HG02678 (cell line): ENCODE data around the gene MICAL2.

Source experiments
- ATAC-seq: cut with Tn5 transposase; IDR thresholded peaks from one replicate; pipeline ENCODE4 v1.9.1; 2021; ENCODE audit warnings: mild to moderate bottlenecking, moderate library complexity; ENCODE audit not compliant: unreplicated experiment

Gene MICAL2

GRCh38 chr11:12205330-12205729 lies 94.9 kb downstream of the MICAL2 start:
- no peak for ATAC-seq

- no peak for ATAC-seq
Observed at GRCh38 chr11:12206529-12206928, 96.1 kb downstream of the MICAL2 start.

DNA sequence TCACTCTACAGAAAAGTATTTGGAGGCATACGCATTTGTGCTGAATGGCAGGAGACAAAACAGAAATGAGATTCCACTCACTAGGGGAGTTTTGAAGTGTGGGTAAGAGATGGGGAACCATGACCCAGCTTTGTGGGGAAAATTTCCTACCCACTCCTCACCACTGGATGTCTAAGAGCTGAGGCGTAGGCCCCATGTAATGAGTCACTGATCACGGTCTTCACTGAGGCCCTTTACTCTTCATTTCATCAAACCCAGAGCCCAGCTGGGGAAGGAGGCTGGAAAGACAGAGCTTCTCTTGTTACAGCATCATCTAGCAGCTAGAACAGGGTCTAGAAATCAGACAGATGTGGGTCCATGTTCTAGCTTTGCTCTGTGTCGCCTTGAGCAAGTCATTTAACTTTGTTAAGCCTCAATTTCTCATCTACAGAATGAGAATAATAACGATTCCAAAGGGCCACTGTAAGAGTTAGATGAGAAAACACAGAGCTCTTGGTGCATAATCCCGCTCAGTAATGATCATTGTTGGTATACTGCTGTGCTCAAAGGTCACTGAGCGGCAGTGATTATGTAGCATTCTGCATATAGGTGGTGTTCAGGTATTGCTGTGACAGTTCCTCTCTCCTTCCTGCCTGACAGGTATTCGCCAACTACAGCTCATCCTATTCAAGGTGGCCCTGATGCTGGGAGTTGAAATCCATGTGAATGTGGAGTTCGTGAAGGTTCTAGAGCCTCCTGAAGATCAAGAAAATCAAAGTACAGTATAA lies 97.2 kb downstream of the MICAL2 start:
- ATAC-seq: no peak

DNA sequence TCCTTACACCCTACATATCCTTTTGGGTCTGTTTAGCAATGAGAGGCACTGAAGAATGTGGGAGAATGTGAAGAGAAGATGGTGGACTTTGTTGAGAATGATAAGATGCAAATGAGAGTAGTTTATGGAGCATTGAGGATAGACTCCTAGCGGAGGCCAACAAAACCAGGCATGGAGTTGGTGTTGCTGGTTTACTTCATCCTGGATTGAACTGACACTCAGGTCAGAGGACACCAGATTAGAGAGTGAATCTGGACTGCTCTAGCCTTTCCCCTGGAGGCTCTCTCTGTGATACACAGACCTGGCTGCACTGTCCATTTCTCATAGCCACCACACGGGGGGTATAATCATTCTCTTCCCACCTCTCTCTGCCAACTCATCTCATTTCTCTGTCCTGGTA lies 98.7 kb downstream of the MICAL2 start:
- ATAC-seq: no peak

GRCh38 chr11:12210200-12210599 lies 99.8 kb downstream of the MICAL2 start:
- no peak for ATAC-seq

DNA sequence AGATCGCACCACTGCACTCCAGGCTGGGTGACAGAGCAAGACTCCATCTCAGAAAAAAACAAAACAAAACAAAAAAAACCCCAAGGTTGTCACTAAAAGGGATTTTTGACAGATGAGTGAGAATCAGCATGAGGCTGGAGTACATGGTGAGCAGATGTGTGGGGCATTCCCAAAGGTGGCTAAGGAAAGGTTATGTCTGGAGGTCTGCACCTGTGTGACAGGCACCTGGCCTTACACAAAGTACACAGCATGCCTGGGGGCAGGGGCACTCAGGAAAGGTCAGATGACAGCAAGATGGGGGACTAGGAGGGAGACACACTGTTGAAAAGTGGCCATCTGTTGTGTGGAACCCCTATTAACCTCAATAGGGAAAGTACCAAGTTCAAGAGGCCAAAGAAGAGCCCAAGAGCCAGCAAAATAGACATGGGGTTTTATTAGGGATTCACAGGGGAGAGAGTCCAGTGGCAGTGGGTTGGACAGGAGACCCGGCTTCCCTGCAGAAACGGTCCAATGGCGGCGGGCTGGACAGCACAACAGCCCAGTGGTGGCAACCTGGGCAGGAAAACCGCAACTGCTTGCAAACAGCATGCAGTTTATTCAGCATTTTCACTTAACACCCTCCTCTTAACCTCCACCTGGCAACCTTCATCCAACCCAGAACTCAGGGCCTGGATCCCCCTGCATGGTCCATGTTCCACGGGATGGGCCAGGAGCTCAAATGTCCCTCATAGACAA lies 101.1 kb downstream of the MICAL2 start:
- no peak for ATAC-seq

GRCh38 chr11:12212174-12212820 lies 101.9 kb downstream of the MICAL2 start:
- no peak for ATAC-seq

GRCh38 chr11:12212821-12213185 lies 102.4 kb downstream of the MICAL2 start:
- no peak for ATAC-seq

GRCh38 chr11:12213883-12214282 lies 103.5 kb downstream of the MICAL2 start:
- no peak for ATAC-seq

DNA sequence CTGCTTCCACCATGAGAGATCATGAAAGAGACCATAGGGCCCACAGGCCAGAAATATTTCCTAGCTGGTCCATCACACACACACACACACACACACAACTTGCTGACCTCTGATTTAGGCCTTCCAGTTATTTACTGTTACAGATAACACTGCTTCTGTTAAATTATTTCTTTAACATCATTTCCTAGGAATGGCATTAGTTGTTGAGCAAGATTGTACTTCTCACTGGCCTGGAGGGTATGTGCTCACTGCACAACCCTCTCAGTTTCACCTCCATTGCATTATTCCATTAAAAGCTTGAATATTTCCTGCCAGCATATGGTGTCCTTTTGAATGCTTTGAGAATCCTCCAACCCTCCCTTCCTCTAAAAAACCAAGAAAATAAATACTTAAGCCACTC lies 104.4 kb downstream of the MICAL2 start:
- no peak for ATAC-seq

- ATAC-seq: no peak
Observed at GRCh38 chr11:12215181-12215593, 104.8 kb downstream of the MICAL2 start.

GRCh38 chr11:12216041-12216451 lies 105.7 kb downstream of the MICAL2 start:
- no peak for ATAC-seq

DNA sequence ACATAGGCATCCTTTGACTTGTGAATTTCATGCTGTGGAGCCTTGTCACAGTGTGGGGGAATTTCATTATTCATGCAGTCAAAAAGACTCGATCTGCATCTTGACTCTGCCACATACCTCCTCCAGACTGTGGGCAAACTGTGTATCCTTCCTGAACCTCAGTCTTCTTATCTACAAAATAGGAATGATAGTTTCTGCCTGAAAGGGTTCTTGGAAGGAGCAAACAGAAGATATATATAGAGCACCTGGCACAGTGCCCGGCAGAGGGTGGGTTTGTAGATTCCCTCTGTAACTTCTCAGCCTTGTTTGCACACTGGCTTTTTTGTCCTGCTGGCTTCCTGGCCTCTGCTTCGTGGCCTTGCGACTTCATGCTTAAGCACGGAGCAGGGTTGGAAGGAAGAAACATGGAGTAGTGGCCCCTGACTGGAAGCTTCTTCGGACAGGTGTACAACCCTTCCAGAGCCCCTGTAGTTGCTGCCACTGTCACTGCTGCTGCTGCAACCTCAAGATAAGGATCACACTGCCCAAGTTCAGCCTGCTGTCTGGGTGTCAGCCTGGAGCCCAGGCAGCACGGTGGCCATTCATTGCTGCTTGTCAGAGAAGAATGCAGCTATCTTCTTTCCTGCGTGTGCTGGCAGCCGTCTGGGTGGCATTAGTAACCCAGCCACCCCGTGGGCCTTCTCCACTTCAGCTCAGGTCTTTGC lies 106.4 kb downstream of the MICAL2 start:
- no peak for ATAC-seq

DNA sequence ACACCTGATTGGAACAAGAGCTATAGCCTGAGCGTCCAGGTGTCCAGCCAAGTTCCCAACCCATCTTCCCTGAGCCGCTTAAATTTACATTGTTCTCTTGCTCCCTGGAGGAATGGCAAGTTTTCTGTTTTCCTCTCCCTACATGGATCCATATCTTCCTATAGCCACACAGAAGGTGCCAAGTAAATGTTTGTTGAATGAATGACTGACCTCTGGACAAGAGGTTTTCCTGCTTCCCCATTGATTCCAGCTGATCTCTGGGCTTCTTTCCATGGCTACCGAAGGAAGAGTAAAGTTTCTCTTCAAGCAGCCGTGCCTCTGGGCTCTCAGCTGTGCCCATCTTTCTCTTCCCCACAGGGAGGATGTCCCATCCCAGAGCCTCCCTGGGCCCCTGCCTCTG lies 107.5 kb downstream of the MICAL2 start:
- ATAC-seq: no peak

DNA sequence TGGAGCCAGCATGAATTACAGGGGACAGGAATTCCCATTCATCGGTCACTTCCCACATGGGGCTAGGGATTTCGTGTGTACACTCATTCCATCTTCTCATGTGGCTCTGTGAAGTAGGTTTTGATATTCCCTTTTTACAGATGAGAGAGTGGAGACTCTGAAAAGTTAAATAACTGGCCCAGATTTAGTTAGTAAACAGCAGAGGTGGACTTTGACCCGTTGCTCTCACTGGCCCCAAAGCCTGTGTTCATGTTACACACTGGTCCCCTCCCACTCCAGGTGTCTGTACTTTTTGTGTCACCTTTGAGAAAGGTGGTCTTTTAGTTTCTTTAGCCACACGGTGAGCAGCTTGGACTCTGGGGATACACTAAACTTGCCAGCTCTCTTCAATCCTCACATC lies 108.5 kb downstream of the MICAL2 start:
- ATAC-seq: no peak

DNA sequence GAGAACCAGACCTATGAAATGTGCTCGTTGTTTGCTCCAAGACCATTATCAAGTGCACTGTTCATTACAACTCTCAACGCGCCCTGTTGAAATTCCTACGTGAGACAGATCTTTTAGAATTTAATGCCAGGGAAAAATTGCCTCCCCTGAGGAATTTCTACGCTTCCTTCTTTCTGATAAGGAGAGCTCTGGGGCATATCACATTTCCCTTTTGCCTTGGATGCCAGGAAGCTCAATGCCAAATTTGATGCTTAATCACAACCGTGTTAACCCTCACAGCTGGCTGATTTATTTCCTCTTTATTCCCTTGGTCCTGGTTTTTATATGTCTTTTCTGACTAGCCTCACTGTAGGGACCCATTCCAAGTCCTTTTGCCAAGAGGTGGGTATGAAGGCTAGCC lies 109.4 kb downstream of the MICAL2 start:
- ATAC-seq: no peak

DNA sequence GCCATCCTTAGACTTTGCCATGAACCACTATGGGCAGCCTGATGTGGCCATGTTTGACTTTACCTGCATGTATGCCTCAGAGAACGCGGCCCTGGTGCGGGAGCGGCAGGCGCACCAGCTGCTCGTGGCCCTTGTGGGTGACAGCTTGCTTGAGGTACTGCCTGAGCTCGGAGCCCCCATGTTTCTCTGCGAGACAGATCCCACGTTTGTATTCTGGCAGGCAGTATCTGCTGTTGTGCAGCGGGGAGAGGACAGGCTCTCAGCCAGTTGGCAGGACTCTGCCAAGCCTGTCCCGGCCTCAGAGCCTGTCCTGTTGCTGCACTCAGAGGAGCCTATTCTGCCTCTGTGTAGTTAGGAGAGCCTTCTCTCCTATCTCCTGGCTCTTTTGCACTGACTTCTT lies 109.9 kb downstream of the MICAL2 start:
- ATAC-seq: no peak

- no peak for ATAC-seq
Observed at GRCh38 chr11:12221051-12221535, 110.7 kb downstream of the MICAL2 start.

GRCh38 chr11:12222055-12222792 lies 111.8 kb downstream of the MICAL2 start:
- no peak for ATAC-seq

DNA sequence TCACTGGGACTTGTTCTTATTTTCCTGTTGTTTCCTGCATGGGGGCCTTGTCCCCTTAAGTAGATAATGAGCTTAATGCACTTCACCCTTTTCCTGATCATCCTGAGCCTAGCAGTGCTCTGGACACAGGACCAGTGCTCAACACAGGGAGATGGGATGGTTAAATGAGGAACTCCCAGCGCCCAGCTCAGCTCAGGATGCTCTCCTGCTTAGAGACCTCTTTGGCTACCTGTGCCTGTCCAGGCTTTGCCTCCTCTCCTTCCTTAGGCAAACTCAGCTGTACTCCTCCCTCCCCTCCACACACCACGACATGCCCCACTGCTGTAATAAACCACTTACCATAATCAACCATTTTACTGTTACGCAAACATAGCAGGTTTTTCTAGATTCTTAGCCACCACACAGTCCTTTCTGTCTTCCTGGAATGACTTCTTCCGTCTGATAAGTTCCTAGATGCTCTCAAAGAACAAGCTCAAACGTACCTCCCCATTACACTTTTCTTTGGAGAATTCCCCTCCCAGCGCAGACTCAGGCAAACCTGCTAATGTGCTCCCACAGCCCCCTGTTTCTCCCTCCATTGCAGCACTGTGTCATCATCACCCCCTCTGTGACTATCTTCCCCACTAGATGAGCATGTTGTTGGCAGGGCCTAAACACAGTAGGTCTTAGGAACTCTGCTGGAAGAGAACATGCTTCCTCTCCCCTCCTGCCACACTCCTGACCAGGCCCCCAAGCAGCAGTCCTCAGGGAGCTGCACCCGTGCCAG lies 113.6 kb downstream of the MICAL2 start:
- ATAC-seq: no peak
